HG02970 (cell line): ENCODE data around the gene UNC5A.

Experiments used
- ATAC-seq: cut with Tn5 transposase; IDR thresholded peaks from one replicate; pipeline ENCODE4 v1.9.1; 2021; ENCODE audit warnings: mild to moderate bottlenecking, moderate library complexity, moderate number of reproducible peaks; ENCODE audit not compliant: unreplicated experiment, low FRiP score

The UNC5A gene

DNA sequence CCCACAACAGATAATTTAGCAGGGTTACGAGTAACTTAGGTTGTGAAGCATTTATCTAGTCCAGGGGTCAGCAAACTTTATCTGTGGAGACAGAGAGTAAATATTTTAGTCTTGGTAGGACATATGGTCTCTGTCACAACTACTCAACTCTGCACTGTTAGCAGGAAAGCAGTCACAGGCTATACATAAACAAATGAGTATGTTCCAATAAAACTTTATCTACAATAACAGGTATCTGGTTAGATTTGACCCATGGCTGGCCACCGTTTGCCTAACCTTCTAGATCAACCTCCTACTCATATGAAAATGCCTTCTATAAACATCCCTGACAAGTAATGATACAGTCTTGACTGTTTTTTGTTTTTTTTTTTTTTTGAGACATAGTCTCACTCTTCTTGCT lies 101.8 kb downstream of the UNC5A start:
- ATAC-seq: no peak

DNA sequence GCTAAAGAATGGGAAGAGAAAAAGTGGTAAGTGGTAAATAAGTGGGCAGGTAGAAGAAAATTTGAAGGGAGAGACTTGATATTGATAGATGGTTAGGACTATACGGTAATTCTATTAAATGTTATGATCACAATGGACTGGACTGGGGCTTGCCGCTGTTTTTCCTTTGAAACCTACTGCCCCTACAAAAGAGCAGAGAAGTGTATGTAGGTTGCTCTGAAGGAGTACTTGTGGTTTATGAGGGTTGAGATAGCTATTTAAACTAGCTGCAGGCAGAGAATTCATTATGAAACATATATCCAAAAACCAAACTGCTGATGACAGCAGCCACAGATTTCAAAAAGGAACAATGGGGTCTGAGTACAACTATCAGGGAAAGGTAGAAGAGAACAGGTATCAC lies 105.5 kb downstream of the UNC5A start:
- ATAC-seq: no peak

DNA sequence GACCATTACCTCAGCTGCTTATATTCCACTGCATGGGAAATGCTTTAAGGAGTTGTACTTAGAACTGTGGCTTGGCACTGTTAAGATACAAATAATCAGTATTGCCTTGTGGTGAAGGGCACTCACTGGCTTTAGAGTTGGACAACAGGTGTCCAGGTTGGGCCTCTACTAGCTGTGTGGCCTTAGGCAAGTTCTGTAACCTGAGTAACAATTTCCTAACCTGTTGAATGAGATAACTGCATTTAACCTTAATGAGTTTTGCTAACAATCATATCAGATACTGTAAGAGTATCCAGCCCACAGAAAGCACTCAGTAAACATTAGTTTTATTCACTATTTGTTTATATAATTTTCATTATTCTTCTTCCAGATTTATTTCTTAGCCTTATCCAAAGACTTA lies 106.0 kb downstream of the UNC5A start:
- no peak for ATAC-seq

DNA sequence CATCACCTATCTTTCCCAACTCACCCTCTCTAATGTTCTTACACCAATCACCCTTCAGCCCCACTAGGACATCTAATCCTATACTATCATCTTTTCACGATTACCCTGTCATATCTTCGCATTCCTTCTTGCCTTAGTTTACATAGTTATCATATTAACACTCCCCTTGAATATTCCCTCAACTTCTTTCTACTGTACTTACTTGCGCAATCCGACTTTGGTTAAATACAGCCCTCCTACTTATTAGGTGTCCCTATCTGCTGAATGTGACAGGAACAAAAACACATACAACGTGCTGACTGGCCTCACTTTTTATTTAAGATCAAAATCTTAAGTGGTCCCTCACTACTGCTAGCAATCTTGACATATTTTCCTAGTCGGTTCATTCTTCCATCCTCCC lies 108.3 kb downstream of the UNC5A start:
- no peak for ATAC-seq

DNA sequence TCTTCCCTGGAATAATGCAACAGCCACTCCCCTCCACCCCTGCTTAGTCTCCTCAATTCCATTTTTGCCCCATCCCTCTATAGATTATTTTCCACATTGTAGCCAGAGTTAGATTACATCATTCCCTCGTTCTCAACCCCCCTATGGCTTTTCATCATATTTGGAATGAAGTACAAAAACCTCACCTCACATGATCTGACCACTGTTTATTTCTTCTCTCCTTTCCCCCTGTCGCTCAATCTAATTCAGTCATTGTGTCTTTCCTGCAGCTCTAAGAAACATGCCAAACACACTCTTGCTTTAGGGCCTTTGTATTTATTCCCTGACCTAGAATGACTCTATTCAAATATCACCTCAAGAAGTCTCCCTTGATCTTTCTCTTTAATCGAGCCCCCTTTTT lies 111.4 kb downstream of the UNC5A start:
- no peak for ATAC-seq

DNA sequence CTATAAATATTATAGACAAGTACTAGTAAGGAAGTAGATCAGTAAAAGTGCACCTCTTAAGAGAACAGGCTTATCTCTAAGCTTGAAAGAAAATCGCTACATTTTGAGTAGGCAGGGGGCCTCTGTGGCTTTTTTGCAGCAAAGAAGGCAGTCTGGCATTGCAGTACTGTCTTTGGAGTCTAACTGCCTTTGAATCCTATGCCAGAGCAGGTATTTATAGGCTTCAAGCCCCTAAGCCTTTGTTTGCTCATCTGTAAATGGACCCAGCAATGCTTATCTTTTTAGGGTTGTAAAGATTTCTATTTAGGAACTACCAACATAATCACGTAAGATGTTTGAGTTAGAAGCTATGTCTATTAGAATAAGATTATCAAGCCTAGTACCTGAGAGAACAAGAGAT lies 112.5 kb downstream of the UNC5A start:
- no peak for ATAC-seq

DNA sequence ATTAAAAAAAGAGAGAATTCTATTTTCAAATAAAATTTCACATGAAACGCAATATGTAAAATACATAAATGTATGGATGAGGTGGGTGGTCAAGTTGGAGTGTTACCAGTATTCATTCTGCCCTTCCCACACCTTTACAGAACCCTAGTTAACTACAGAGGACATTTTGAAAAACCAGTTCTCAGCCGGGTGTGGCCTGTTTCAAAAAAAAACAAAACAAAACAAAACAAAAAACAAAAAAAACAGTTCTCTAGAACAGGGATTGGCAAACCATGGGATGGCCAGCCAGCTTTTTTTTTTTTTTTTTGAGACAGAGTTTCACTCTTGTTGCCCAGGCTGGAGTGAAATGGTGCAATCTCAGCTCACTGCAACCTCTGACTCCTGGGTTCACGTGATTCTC lies 117.2 kb downstream of the UNC5A start:
- no peak for ATAC-seq

DNA sequence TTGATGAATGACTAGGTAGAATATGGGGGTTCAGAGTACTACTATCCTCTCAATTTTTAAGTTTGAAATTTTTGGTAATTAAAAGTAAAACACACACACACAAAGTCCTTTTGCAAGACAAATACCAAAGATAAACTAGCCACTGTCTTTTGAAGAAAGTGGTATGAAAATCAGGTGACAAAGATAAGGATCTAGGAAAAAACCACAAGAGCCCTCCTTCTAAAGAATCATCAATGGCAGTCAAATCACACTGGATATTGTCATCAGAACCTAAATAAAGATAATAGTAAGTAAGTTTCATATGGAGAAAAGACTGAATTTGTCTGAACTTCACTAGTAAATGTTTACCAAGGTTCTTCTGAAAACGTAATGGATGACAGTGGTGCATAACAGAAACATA lies 119.3 kb downstream of the UNC5A start:
- ATAC-seq: no peak
